ENCODE data around the gene WNT10A.

DNA sequence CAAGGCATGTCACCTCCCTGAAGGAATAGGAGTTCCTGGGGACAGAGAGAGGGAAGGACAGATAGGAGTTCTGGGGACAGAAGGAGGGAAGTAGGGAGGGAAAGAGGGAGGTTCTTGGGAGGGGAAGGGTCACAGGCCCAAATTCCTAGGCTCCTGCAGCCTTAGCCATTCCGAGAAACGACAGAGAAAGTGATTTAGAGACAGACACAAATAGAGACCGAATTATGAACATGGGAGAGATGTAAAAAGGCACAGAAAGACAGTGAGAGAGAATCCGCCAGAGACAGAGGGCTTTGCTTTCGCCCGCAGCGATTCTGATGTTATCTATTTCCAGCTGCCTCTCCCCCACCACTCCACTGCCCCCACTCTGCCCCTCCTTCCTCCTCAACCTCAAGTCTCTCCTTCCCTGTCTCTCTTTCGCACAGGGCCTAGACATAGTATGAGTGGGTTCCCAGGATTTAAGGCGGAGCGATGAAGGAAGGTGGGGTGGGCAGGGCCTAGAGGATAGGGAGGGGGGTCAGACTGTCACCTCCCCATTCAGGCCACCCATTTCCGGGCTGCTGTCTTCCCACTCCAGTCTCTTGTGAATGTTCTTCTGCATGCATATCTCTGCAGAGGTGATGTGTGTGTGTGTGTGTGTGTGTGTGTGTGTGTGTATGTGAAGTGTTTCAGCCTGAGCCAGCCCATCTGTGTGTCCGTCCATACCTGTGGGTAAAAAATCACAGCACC, 24.3 kb upstream of the WNT10A start:
- TF ChIP-seq POLR2A (IDR thresholded peaks at IDR 0.05): no peak
- TF ChIP-seq, protein P1, sequence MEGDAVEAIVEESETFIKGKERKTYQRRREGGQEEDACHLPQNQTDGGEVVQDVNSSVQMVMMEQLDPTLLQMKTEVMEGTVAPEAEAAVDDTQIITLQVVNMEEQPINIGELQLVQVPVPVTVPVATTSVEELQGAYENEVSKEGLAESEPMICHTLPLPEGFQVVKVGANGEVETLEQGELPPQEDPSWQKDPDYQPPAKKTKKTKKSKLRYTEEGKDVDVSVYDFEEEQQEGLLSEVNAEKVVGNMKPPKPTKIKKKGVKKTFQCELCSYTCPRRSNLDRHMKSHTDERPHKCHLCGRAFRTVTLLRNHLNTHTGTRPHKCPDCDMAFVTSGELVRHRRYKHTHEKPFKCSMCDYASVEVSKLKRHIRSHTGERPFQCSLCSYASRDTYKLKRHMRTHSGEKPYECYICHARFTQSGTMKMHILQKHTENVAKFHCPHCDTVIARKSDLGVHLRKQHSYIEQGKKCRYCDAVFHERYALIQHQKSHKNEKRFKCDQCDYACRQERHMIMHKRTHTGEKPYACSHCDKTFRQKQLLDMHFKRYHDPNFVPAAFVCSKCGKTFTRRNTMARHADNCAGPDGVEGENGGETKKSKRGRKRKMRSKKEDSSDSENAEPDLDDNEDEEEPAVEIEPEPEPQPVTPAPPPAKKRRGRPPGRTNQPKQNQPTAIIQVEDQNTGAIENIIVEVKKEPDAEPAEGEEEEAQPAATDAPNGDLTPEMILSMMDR (IDR thresholded peaks at IDR 0.05): no peak

Data from stomach (tissue), 4 donors.